Measurements from ENCODE around the gene NR1D2.

NR1D2 gene

DNA sequence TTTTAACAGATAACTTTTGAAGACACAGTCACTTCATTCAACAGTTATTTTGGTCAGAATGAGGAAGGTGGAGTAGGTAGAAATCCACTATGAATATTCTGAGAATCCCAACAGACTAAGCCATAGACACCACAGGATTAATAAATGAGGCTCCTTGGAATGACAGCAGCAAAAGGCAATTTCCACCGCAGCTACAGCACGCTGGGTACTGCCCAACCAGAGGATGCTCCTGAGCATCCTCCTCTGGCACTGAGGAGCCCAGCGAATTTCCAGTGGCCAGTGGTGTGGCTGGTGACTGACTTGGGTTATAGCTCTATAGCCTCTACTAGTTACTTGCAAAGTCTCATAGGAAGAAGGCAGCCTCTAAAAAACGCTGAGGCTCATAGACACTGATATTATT, 3.6 kb upstream of the NR1D2 start:
- POLR2A ChIA-PET: interaction anchor here (5.5 kb wide), 1 partner anchor 24 kb away, joined by 62 read pairs; the partner anchor contains the start of genes NKIRAS1 and RPL15

DNA sequence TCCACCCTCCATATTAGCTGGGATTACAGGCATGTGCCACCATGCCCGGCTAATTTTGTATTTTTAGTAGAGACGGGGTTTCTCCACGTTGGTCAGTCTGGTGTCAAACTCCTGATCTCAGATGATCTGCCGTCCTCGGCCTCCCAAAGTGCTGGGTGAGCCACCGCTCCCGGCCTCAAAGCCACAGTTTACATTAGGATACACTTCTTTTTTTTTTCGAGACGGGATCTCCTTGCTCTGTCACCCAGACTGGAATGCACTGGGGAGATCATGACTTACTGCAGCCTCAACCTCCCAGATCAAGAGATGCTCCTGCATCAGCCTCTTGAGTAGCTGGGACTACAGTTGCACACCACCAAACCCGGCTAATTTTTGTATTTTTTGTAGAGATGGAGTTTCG, 2.5 kb upstream of the NR1D2 start:
- ChIA-PET CTCF (no interaction called here), POLR2A (interaction anchor here (5.5 kb wide), 1 partner anchor 25 kb away, joined by 62 read pairs; the partner anchor contains the start of genes NKIRAS1 and RPL15)
- no peak for DNase-seq (ENCODE audit: extremely low spot score)
- TF ChIP-seq L3MBTL2 (conservative IDR thresholded peaks at IDR 0.05): no peak
- no peak for TF ChIP-seq NFRKB (IDR thresholded peaks at IDR 0.05)
- TF ChIP-seq SP1 (IDR thresholded peaks at IDR 0.05): no peak
- TF ChIP-seq ARNT (IDR thresholded peaks at IDR 0.05): no peak
- no peak for TF ChIP-seq BHLHE40 (IDR thresholded peaks at IDR 0.05; ENCODE audit: borderline replicate concordance)
- TF ChIP-seq LEF1 (IDR thresholded peaks at IDR 0.05; ENCODE audit: borderline replicate concordance): no peak
- no peak for TF ChIP-seq ELF4 (IDR thresholded peaks at IDR 0.05)
- TF ChIP-seq FOXK2 (IDR thresholded peaks at IDR 0.05): no peak
- TF ChIP-seq SUZ12 (IDR thresholded peaks at IDR 0.05): no peak
- no peak for TF ChIP-seq TARDBP (IDR thresholded peaks at IDR 0.05)
- TF ChIP-seq FOXM1 (IDR thresholded peaks at IDR 0.05; ENCODE audit: borderline replicate concordance): no peak
- TF ChIP-seq, protein P1, sequence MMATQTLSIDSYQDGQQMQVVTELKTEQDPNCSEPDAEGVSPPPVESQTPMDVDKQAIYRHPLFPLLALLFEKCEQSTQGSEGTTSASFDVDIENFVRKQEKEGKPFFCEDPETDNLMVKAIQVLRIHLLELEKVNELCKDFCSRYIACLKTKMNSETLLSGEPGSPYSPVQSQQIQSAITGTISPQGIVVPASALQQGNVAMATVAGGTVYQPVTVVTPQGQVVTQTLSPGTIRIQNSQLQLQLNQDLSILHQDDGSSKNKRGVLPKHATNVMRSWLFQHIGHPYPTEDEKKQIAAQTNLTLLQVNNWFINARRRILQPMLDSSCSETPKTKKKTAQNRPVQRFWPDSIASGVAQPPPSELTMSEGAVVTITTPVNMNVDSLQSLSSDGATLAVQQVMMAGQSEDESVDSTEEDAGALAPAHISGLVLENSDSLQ (IDR thresholded peaks at IDR 0.05): no peak
- TF ChIP-seq ZNF384 (IDR thresholded peaks at IDR 0.05): no peak
- no peak for TF ChIP-seq HDGF (IDR thresholded peaks at IDR 0.05; ENCODE audit: borderline replicate concordance)
- no peak for TF ChIP-seq FOXA1 (IDR thresholded peaks at IDR 0.05)
- no peak for TF ChIP-seq CTBP1 (IDR thresholded peaks at IDR 0.05; ENCODE audit: borderline replicate concordance)

More for the DNA sequence above, 3.6 kb upstream of the NR1D2 start:
- no peak for DNase-seq (ENCODE audit: extremely low spot score)
- TF ChIP-seq BHLHE40 (IDR thresholded peaks at IDR 0.05; ENCODE audit: borderline replicate concordance) (no peak), L3MBTL2 (conservative IDR thresholded peaks at IDR 0.05) (no peak), ZNF384 (IDR thresholded peaks at IDR 0.05) (no peak)
- CTCF ChIA-PET: interaction anchor here (1.1 kb wide), 1 partner anchor 53 kb away, joined by 4 read pairs; no protein-coding TSS in a partner anchor

DNA sequence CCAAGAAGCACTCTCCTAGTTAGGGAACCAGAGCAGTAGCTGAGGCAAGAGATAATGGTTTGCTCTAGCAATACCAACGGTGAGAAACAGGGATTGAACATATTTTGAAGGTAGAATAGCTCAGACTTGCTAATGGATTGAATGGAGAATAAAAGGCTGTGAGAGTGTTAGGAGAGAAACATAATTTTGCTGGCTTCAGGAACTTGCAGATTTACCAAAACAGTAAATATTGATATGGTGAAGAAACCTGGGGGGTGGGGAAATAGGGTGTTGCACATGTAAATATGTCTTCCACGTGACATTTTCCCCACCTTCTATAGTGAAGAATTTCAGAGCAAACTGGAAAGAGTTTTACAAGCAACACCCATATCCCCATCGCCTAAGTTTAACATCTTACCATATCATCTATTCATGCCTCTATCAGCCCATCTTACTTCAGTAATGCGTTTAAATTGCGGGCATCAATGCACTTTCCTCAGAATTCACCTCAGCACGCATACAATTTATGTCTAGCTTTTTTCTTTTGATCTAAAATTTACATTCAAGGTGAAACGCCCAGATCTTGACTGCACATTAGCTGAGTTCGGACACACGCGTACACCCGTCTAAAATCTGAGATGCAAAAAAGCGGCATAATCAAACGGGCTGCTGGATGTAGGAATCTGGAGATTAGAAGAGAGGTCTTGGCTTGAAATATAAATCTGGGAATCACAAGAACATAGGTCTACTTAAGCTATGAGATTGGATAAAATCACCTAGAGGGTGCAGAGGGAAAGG, 891 bp upstream of the NR1D2 start:
- DNase-seq (ENCODE audit: extremely low spot score): no peak
- POLR2A ChIA-PET: interaction anchor here (1.1 to 5.5 kb wide), 2 partner anchors 22 to 26 kb away, joined by 4 to 62 read pairs; partner anchors contain the start of genes NKIRAS1 and RPL15
- TF ChIP-seq CTBP1 (IDR thresholded peaks at IDR 0.05; ENCODE audit: borderline replicate concordance) (no peak), L3MBTL2 (conservative IDR thresholded peaks at IDR 0.05) (peak; percentile 32; the same call in 1 of the 2 replicates)
- CTCF ChIA-PET: no interaction called here

DNA sequence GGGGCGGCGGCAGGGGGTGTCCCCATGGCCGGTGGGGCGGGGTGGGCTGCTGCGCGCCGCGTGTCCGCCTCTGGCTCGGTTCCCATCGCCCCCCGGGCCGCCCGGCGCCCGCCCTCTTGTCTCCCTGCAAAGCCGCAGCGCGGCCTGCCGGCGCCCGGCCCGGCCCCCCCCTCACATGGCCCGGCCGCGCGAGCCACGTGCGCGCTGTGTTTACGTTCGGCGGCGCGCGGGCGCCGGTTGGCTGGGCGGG, 502 bp downstream of the NR1D2 start:
- no peak for DNase-seq (ENCODE audit: extremely low spot score)
- TF ChIP-seq L3MBTL2 (conservative IDR thresholded peaks at IDR 0.05): no peak
- no peak for TF ChIP-seq FOXA1 (IDR thresholded peaks at IDR 0.05)
- peak; percentile 85; the same call in 1 of the 2 replicates for TF ChIP-seq LEF1 (IDR thresholded peaks at IDR 0.05; ENCODE audit: borderline replicate concordance)
- no peak for TF ChIP-seq HDGF (IDR thresholded peaks at IDR 0.05; ENCODE audit: borderline replicate concordance)
- peak; percentile 88 for TF ChIP-seq FOXM1 (IDR thresholded peaks at IDR 0.05; ENCODE audit: borderline replicate concordance)
- TF ChIP-seq FOXK2 (IDR thresholded peaks at IDR 0.05): no peak
- peak; percentile 78 for TF ChIP-seq ARNT (IDR thresholded peaks at IDR 0.05)
- TF ChIP-seq SP1 (IDR thresholded peaks at IDR 0.05): no peak
- no peak for TF ChIP-seq SUZ12 (IDR thresholded peaks at IDR 0.05)
- TF ChIP-seq CTBP1 (IDR thresholded peaks at IDR 0.05; ENCODE audit: borderline replicate concordance): no peak
- no peak for TF ChIP-seq NFRKB (IDR thresholded peaks at IDR 0.05)
- no peak for TF ChIP-seq TARDBP (IDR thresholded peaks at IDR 0.05)
- TF ChIP-seq, protein P1 (IDR thresholded peaks at IDR 0.05): no peak
- no peak for TF ChIP-seq ELF4 (IDR thresholded peaks at IDR 0.05)
- no peak for TF ChIP-seq ZNF384 (IDR thresholded peaks at IDR 0.05)
- TF ChIP-seq BHLHE40 (IDR thresholded peaks at IDR 0.05; ENCODE audit: borderline replicate concordance): no peak
- CTCF ChIA-PET: no interaction called here
- POLR2A ChIA-PET: interaction anchor here (3.6 kb wide), 1 partner anchor 29 kb away, joined by 44 read pairs; the partner anchor contains the start of genes NKIRAS1 and RPL15

DNA sequence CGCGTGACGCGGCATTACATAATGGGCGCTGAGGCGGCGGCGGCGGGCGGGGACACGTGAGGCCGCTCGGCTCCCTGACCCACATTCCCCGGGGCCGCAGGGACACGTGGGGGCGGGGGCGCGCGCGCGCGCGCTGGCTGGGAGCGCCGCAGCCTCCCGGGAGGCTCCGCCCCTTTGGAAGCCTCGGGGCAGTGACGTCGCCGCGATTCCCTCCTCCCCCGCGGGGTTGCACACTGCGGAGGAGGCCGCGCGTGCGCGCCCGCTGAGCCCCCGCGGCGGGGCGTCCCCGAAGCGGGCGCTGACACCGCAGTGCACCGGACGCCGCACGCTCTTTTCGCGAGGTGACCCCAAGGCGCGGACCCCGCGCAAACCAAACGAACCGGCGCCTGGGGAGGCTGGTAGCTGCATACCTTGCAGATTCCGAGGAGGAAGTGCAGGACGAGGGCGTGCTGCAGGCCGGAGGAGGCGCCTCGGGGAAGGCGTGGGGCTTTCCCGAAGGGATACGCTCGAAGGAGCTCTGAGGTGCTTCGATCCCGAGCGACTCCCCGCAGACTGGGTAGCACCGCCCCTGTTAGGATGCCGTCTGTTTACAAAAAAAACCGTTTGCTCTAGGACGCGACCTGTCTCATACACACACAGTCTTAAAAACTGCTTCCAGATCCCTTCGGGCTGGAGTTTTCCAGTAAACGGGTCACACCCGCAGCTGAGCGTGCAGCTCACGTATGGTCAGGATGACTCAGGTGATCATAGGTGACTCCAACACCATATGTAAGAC, 1.0 kb downstream of the NR1D2 start:
- DNase-seq (ENCODE audit: extremely low spot score): peak; percentile 97

DNA sequence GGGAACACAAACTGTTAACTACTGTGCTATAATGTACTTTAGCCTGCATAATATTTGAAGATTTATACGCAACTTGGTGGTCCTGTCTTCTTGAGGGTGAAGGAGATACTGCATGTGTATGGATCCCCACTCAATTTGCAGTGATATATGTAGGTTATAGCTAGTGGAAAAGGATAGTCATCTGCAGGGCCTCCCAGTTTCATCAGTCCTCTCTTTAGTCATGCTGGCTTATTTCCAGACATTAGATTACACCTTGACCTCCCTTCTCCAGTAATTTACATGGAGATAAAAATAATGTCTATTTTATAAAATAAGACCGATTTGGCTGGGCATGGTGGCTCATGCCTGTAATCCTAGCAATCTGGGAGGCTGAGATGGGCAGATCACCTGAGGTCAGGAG, 3.7 kb downstream of the NR1D2 start:
- ChIA-PET CTCF (interaction anchor here (0.6 kb wide), 1 partner anchor 56 kb away, joined by 3 read pairs; no protein-coding TSS in a partner anchor), POLR2A (interaction anchor here (3.6 kb wide), 1 partner anchor 33 kb away, joined by 44 read pairs; the partner anchor contains the start of genes NKIRAS1 and RPL15)
- no peak for TF ChIP-seq BHLHE40 (IDR thresholded peaks at IDR 0.05; ENCODE audit: borderline replicate concordance)
- TF ChIP-seq FOXA1 (IDR thresholded peaks at IDR 0.05): no peak
- no peak for TF ChIP-seq ELF4 (IDR thresholded peaks at IDR 0.05)
- TF ChIP-seq LEF1 (IDR thresholded peaks at IDR 0.05; ENCODE audit: borderline replicate concordance): no peak
- TF ChIP-seq, protein P1 (IDR thresholded peaks at IDR 0.05): no peak
- no peak for TF ChIP-seq FOXM1 (IDR thresholded peaks at IDR 0.05; ENCODE audit: borderline replicate concordance)
- no peak for TF ChIP-seq ZNF384 (IDR thresholded peaks at IDR 0.05)
- no peak for TF ChIP-seq L3MBTL2 (conservative IDR thresholded peaks at IDR 0.05)
- TF ChIP-seq CTBP1 (IDR thresholded peaks at IDR 0.05; ENCODE audit: borderline replicate concordance): no peak
- no peak for TF ChIP-seq SP1 (IDR thresholded peaks at IDR 0.05)
- TF ChIP-seq HDGF (IDR thresholded peaks at IDR 0.05; ENCODE audit: borderline replicate concordance): no peak
- no peak for TF ChIP-seq FOXK2 (IDR thresholded peaks at IDR 0.05)
- no peak for TF ChIP-seq TARDBP (IDR thresholded peaks at IDR 0.05)
- no peak for TF ChIP-seq SUZ12 (IDR thresholded peaks at IDR 0.05)
- TF ChIP-seq NFRKB (IDR thresholded peaks at IDR 0.05): no peak
- no peak for TF ChIP-seq ARNT (IDR thresholded peaks at IDR 0.05)
- DNase-seq (ENCODE audit: extremely low spot score): no peak

More for the DNA sequence above, 1.0 kb downstream of the NR1D2 start:
- TF ChIP-seq TARDBP (IDR thresholded peaks at IDR 0.05) (no peak), L3MBTL2 (conservative IDR thresholded peaks at IDR 0.05) (peak; percentile 87)
- CTCF ChIA-PET: interaction anchor here (0.8 kb wide), 1 partner anchor 19 kb away, joined by 3 read pairs; no protein-coding TSS in a partner anchor
- POLR2A ChIA-PET: interaction anchor here (0.9 to 3.6 kb wide), 4 partner anchors 15 to 30 kb away, joined by 3 to 44 read pairs (median 4); partner anchors contain the start of genes NKIRAS1 and RPL15
